IMR-90 (cell line): ENCODE measurements around the gene ZNF423. TPM values are rescaled to one million over a fixed set of nuclear protein-coding genes. Genes with fewer than 3 reads are reported as not detected.

Experiments used
- ATAC-seq: fragments of 200-7000 bp; cut with Tn5 transposase; 2 replicates; pipeline ENCODE4 v1.9.1; 2020; ENCODE audit warnings: low read depth, mild to moderate bottlenecking, moderate library complexity
- BruUV-seq: library from RNA; stranded (reverse); fragments of 400-500 nt; replicated peaks from 2 replicates; lab custom pipeline; 2021; lab: Mats Ljungman, UMichigan
- CTCF ChIA-PET: fragments of 300-600 bp; formaldehyde crosslinking; extraction: SDS; loops from one replicate; lab custom pipeline; 2021; ENCODE audit warnings: antibody characterized with exemption; lab: Yijun Ruan, JAX
- POLR2A ChIA-PET: fragments of 300-600 bp; sonication (Branson Sonifier 250); formaldehyde crosslinking; loops from one replicate; lab custom pipeline; 2022; ENCODE audit warnings: antibody characterized with exemption; ENCODE audit not compliant: unreplicated experiment; lab: Charles Lee
- DNase-seq: peaks from one replicate; pipeline ENCODE4 v3.0.0; 2013
- H2AFZ ChIP-seq: replicated peaks from 2 replicates; pipeline ENCODE3; 2013; ENCODE audit warnings: low read length, mild to moderate bottlenecking; ENCODE audit not compliant: poor library complexity
- H2AK5ac ChIP-seq: 2 replicates; pipeline ENCODE4 v1.6.1; 2013; ENCODE audit warnings: low read depth, low read length, inconsistent platforms
- H2AK9ac ChIP-seq: replicated peaks from 2 replicates; pipeline ENCODE3; 2013; ENCODE audit warnings: mild to moderate bottlenecking, low read depth, low read length, moderate library complexity; ENCODE audit not compliant: poor library complexity
- H2BK120ac ChIP-seq: 2 replicates; pipeline ENCODE4 v1.6.1; 2013; ENCODE audit warnings: low read depth, low read length, inconsistent platforms
- H2BK15ac ChIP-seq: 3 replicates; pipeline ENCODE4 v1.6.1; 2013; ENCODE audit warnings: low read depth, low read length, inconsistent platforms
- H2BK20ac ChIP-seq: 2 replicates; pipeline ENCODE4 v1.6.1; 2013; ENCODE audit warnings: low read depth, mild to moderate bottlenecking, inconsistent platforms, low read length, moderate library complexity
- H2BK5ac ChIP-seq: 2 replicates; pipeline ENCODE4 v1.6.1; 2013; ENCODE audit warnings: mild to moderate bottlenecking, low read depth, low read length, inconsistent platforms; ENCODE audit not compliant: poor library complexity, severe bottlenecking
- H3K14ac ChIP-seq: replicated peaks from 2 replicates; pipeline ENCODE4 v1.6.1; 2013; ENCODE audit warnings: low read depth, low read length, inconsistent platforms
- H3K18ac ChIP-seq: 2 replicates; pipeline ENCODE4 v1.6.1; 2013; ENCODE audit warnings: low read depth, low read length, control low read depth
- H3K23ac ChIP-seq: 2 replicates; pipeline ENCODE4 v1.6.1; 2013; ENCODE audit warnings: low read depth, low read length, inconsistent platforms
- H3K27ac ChIP-seq: 2 replicates; pipeline ENCODE4 v1.5.1; 2013; ENCODE audit warnings: mild to moderate bottlenecking, control low read depth, low read length; ENCODE audit not compliant: insufficient read depth
- H3K27me3 ChIP-seq: 2 replicates; pipeline ENCODE4 v1.6.1; 2013; ENCODE audit warnings: low read length; ENCODE audit not compliant: control insufficient read depth, insufficient read depth
- H3K36me3 ChIP-seq: 2 replicates; pipeline ENCODE4 v1.6.1; 2013; ENCODE audit warnings: low read length, mixed read lengths; ENCODE audit not compliant: control insufficient read depth, insufficient read depth
- H3K4ac ChIP-seq: 2 replicates; pipeline ENCODE4 v1.6.1; 2013; ENCODE audit warnings: low read depth, low read length, inconsistent platforms
- H3K4me1 ChIP-seq: 2 replicates; pipeline ENCODE4 v1.6.1; 2013; ENCODE audit warnings: low read length, mixed read lengths; ENCODE audit not compliant: control insufficient read depth, insufficient read depth
- H3K4me2 ChIP-seq: 2 replicates; pipeline ENCODE4 v1.6.1; 2013; ENCODE audit warnings: low read depth, mild to moderate bottlenecking, control low read depth, low read length, moderate library complexity
- H3K4me3 ChIP-seq: 2 replicates; pipeline ENCODE4 v1.5.1; 2013; ENCODE audit warnings: low read depth, mild to moderate bottlenecking, control low read depth, low read length, moderate library complexity; ENCODE audit not compliant: insufficient read depth
- H3K56ac ChIP-seq: 2 replicates; pipeline ENCODE4 v1.6.1; 2013; ENCODE audit warnings: low read length, inconsistent platforms; ENCODE audit not compliant: insufficient read depth; ENCODE audit errors: extremely low read depth
- H3K79me1 ChIP-seq, 2 experiments: 2 replicates each; pipeline ENCODE4 v1.6.1; 2013; ENCODE audit warnings: low read length in 2 of 2, inconsistent platforms in 1 of 2, low read depth in 1 of 2
- H3K9ac ChIP-seq: 2 replicates; pipeline ENCODE4 v1.6.1; 2013; ENCODE audit warnings: low read depth, low read length, control low read depth
- H3K9me1 ChIP-seq: 2 replicates; pipeline ENCODE4 v1.6.1; 2013; ENCODE audit warnings: low read length, inconsistent platforms; ENCODE audit not compliant: insufficient read depth
- H3K9me3 ChIP-seq: 2 replicates; pipeline ENCODE4 v1.6.1; 2013; ENCODE audit warnings: low read length; ENCODE audit not compliant: control insufficient read depth, insufficient read depth
- H4K20me1 ChIP-seq: 2 replicates; pipeline ENCODE4 v1.6.1; 2013; ENCODE audit warnings: low read length, inconsistent platforms; ENCODE audit not compliant: insufficient read depth
- H4K5ac ChIP-seq: 2 replicates; pipeline ENCODE4 v1.6.1; 2013; ENCODE audit warnings: mild to moderate bottlenecking, low read depth, low read length, control low read depth
- H4K8ac ChIP-seq, 2 experiments: 2 replicates each; pipeline ENCODE4 v1.6.1; 2013; ENCODE audit warnings: low read depth in 2 of 2, low read length in 2 of 2, control low read depth in 1 of 2, inconsistent platforms in 1 of 2
- H4K91ac ChIP-seq: 2 replicates; pipeline ENCODE4 v1.6.1; 2013; ENCODE audit warnings: low read depth, low read length, inconsistent platforms; ENCODE audit not compliant: insufficient read depth
- CHD1 ChIP-seq: IDR thresholded peaks from 2 replicates; pipeline ENCODE4 v1.6.1; 2012; ENCODE audit warnings: low read depth, low read length, improper control_type of control experiment
- CTCF ChIP-seq: conservative IDR thresholded peaks from 2 replicates; pipeline ENCODE4 v1.5.1; 2012; ENCODE audit warnings: mild to moderate bottlenecking, low read depth, low read length, improper control_type of control experiment
- NFE2L2 ChIP-seq: fragments of 150-350 bp; IDR thresholded peaks from 2 replicates; pipeline ENCODE4 v1.6.1; 2016; ENCODE audit warnings: low read depth, mild to moderate bottlenecking, low read length
- POLR2A ChIP-seq: IDR thresholded peaks from 2 replicates; pipeline ENCODE4 v1.6.1; 2012; ENCODE audit warnings: mild to moderate bottlenecking, low read depth, low read length
- RAD21 ChIP-seq: IDR thresholded peaks from 2 replicates; pipeline ENCODE4 v1.6.1; 2012; ENCODE audit warnings: low read length, improper control_type of control experiment
- RCOR1 ChIP-seq: IDR thresholded peaks from 2 replicates; pipeline ENCODE4 v1.6.1; 2012; ENCODE audit warnings: mild to moderate bottlenecking, low read length, improper control_type of control experiment; ENCODE audit not compliant: insufficient replicate concordance
- USF2 ChIP-seq: fragments of 150-350 bp; IDR thresholded peaks from 2 replicates; pipeline ENCODE4 v1.6.1; 2017; ENCODE audit warnings: mild to moderate bottlenecking, antibody characterized with exemption, low read length, low read depth
- WGBS, 2 experiments: methylation state at CpG; one replicate each; pipeline versions ENCODE4 v1.1.5 to v1.1.7; 2013; ENCODE audit warnings: missing lambda C conversion rate in 2 of 2; ENCODE audit not compliant: insufficient read length in 1 of 2; ENCODE audit errors: extremely low coverage in 2 of 2; 5-methylcytosine and 5-hydroxymethylcytosine counted together
- dilution Hi-C: fragments of 300-500 bp; cut with HindIII; formaldehyde crosslinking; loops from one replicate; pipeline ENCODE4 v1.14.3; 2018; ENCODE audit warnings: low sequenced_read_pairs; ENCODE audit not compliant: unreplicated experiment
- in situ Hi-C: fragments of 300-500 bp; cut with MboI; formaldehyde crosslinking; loops from 3 replicates; pipeline ENCODE4 v1.14.3; 2019; ENCODE audit warnings: low sequenced_read_pairs, inconsistent platforms, mixed read lengths
- intact Hi-C: fragments of 100-400 bp; cut with micrococcal nuclease; formaldehyde crosslinking; loops from 2 replicates; pipeline ENCODE4 v1.10.0; 2022
- polyA plus RNA-seq, 3 experiments: library from polyadenylated mRNA; depleted of rRNA; stranded (reverse); fragments of >200 nt; gene quantifications; 2 replicates each; pipeline ENCODE4 v1.2.3, GENCODE V29; 2012; ENCODE audit warnings: low replicate concordance in 1 of 3
- total RNA-seq: library from RNA; depleted of rRNA; stranded (reverse); fragments of >200 nt; gene quantifications from 2 replicates; pipeline ENCODE4 v1.2.3, GENCODE V29; 2012

The ZNF423 gene
- total and polyA plus RNA-seq, 2 of the 4 experiments (the other 2 are of a cell fraction), result under 0.01 to 0.10 TPM

- H2AK5ac ChIP-seq, result no peak overlapping the region
- no peak overlapping the region for H3K14ac ChIP-seq
- H2AFZ ChIP-seq, result no peak overlapping the region
- no peak overlapping the region for H4K5ac ChIP-seq
- no peaks in the 10 kb centered on the region for H4K20me1 ChIP-seq
- no peak overlapping the region for H3K18ac ChIP-seq
- no peak overlapping the region for H2BK15ac ChIP-seq
- no peak overlapping the region for H4K8ac ChIP-seq
- ChIA-PET CTCF (no interaction called here), POLR2A (no interaction called here)
- no peaks in the 10 kb centered on the region for H3K9me1 ChIP-seq
- DNase-seq (no peak), ATAC-seq (no peak)
- H3K9ac ChIP-seq, result no peak overlapping the region
- H2BK5ac ChIP-seq, result no peak overlapping the region
- no peak overlapping the region for H3K27ac ChIP-seq
- no peak overlapping the region for H4K91ac ChIP-seq
- TF ChIP-seq RAD21 (no peak), USF2 (no peak), POLR2A (no peak), CHD1 (no peak), CTCF (no peak), NFE2L2 (no peak), RCOR1 (no peak)
- no peak overlapping the region for H2AK9ac ChIP-seq
- peaks cover 6% of the 10 kb centered on the region; the same call in 1 of the 2 replicates for H3K27me3 ChIP-seq
- no peak overlapping the region for H3K4me2 ChIP-seq
- intact Hi-C loops, result no loop called here
- no peak overlapping the region for H3K4me3 ChIP-seq
- no peaks in the 10 kb centered on the region for H3K9me3 ChIP-seq
- no peaks in the 10 kb centered on the region for H3K36me3 ChIP-seq
- no peaks in the 10 kb centered on the region for H3K4me1 ChIP-seq
- in situ Hi-C loops, result no loop called here
- whole genome bisulfite sequencing, 2 experiments, result no CpG with 5 or more reads among the region's 12 CpGs
- no peaks in the 10 kb centered on the region for H3K79me1 ChIP-seq
- dilution Hi-C loops, result no loop called here
- no peak overlapping the region for H3K23ac ChIP-seq
- H3K4ac ChIP-seq, result no peak overlapping the region
- BruUV-seq, result no TSS peak
- no peak overlapping the region for H2BK20ac ChIP-seq
- H3K56ac ChIP-seq, result no peak overlapping the region
- no peak overlapping the region for H2BK120ac ChIP-seq
These were observed 184.6 kb downstream of the ZNF423 start for GRCh38 chr16:49671333-49671732.
